ENCODE results near the gene SFXN4. TPM values are rescaled to one million over a fixed set of nuclear protein-coding genes. Genes with fewer than 3 reads are reported as not detected.
"Not testable (repeated sequence)": the region's sequence is repeated elsewhere in the genome, so short reads cannot be mapped to it uniquely, and the experiment has no call there.

Gene SFXN4
- total RNA-seq, 1 experiment from 2014 or later, result 24.4 TPM

DNA sequence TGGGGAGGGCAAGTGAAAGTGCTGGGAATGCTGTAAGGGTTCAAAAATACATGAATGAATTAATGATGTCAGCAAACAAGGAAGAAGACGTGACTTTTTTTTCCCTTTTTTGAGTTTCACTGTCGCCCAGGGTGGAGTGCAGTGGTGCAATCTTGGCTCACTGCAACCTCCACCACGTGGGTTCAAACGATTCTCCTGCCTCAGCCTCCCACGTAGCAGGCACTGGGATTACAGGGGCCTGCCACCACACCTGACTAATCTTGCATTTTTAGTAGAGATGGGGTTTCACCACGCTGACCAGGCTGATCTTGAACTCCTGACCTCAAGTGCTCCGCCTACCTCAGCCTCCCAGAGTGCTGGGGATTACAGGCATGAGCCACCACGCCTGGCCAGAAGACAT is 31.6 kb downstream of the SFXN4 start:
- Histone ChIP-seq H3K9me3 (no peaks in the 10 kb centered on the region), H3K27me3 (no peaks in the 10 kb centered on the region), H3K36me3 (peaks cover 48% of the 10 kb centered on the region), H3K4me3 (no peak overlapping the region)
- no peak for DNase-seq

DNA sequence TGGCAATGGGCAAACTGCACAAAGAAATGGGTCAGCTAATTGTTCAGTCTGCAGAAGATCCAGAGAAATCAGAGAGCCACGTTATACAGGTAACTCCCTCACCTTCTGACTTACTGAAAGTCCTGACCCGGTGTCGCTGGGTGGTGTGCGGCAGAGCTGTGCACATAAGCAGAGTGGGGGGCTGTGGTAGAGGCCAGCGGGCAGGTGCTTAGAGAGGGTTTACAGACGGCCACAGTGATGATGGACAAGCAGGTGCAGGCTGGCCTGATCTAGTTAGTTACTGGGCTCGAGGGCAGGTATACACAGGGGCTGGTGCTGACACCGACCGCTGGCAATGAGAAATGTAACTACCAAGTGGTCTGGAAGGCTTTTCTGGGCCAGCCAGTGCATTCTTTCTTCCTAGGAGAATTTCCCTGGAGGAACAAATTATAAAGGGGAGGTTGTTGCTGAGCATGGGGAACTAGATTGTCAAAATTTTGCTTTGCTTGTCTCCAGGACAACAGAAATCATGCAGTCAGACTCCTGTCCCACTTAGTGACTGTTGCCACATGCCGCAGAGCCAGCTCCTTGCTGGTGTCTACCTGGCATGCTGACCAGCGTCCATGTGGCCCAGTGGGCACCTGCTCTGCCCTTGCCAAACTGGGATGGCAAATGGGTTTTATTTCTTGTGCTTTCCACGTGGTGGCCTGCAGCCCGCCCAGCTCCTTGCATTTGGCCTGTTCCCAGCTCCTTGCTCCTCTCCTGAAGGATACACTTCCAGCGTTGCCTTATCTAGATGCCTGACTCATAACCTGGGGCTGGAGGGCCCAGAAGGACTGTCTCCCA is 32.8 kb downstream of the SFXN4 start:
- H3K36me3 ChIP-seq, result peaks cover 52% of the 10 kb centered on the region
- no peak overlapping the region for H3K4me3 ChIP-seq
- no peaks in the 10 kb centered on the region for H3K27me3 ChIP-seq
- no peak for DNase-seq
- H3K9me3 ChIP-seq, result no peaks in the 10 kb centered on the region

DNA sequence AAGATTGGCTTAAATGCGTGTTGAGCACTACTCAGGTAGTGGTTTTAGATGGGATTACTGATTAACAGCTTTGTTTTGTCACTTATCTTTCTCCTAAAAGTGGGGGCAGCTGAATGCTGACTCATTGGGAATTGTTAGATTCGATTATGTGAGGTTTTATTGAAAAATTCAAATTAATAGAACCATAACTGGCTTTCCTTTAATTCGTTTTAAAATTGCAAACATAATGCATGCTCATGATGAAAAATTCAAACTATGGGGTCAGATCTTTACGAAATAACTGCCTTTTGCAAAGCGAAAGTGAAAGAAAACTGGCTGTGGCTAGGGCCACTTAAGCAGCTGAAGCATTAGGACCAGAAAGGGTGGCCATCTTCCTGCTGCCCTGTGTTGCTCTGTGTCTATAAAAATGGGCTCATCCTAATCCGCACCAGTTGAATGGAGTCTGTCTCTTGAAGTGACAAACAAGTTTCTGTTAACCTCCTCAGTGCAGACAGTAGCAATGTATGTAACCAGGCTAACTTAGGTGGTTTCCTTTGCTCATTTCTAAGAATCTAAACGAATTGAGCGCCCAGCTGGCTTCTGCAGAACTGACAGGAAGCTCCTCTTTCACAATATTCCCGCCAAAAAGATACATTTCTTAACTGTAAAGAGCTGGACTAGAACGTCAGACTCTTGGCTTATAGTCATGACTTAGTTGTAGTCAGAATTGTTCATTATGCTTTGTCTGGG is 33.8 kb downstream of the SFXN4 start:
- no peaks in the 10 kb centered on the region for H3K9me3 ChIP-seq
- peaks cover 54% of the 10 kb centered on the region for H3K36me3 ChIP-seq
- H3K4me3 ChIP-seq, result peak overlapping the region; percentile 24
- no peak for DNase-seq
- H3K27me3 ChIP-seq, result no peaks in the 10 kb centered on the region

DNA sequence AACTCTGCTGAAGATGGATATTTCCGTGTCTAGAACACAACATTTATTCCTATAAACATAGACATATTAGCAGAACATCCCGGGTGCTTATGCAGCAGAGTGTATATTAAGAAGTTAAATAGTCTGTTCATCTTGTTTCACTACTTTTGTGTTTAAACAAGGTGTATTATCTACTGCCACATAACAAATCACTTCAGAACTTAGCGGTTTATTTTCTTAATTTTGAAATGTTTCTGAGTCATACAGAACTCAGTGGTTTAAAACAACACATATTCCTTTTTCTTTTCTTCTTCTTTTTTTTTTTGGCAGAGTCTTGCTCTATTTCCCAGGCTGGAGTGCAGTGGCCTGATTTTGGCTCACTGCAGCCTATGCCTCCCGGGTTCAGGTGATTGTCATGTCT is 35.8 kb downstream of the SFXN4 start:
- Histone ChIP-seq H3K36me3 (peaks cover 59% of the 10 kb centered on the region), H3K9me3 (no peaks in the 10 kb centered on the region), H3K4me3 (no peak overlapping the region), H3K27me3 (no peaks in the 10 kb centered on the region)
- DNase-seq, result no peak

DNA sequence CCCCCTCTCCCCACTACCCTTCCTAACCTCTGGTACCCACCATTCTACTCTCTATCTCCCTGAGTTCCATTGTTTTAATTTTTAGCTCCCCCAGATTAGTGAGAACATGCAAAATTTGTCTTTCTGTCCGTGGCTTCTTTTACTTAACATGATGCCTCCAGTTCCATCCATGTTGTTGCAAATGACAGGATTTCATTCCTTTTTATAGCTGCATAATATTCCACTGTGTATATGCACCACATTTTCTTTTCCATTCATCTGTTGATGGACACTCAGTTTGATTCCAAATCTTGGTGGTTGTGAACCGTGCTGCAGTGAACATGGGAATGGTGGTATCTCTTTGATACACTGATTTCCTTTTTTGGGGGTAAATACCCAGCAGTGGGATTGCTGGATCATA is 39.6 kb downstream of the SFXN4 start:
- no peak for DNase-seq
- Histone ChIP-seq H3K36me3 (peaks cover 37% of the 10 kb centered on the region), H3K4me3 (no peak overlapping the region), H3K27me3 (no peaks in the 10 kb centered on the region), H3K9me3 (no peaks in the 10 kb centered on the region)

DNA sequence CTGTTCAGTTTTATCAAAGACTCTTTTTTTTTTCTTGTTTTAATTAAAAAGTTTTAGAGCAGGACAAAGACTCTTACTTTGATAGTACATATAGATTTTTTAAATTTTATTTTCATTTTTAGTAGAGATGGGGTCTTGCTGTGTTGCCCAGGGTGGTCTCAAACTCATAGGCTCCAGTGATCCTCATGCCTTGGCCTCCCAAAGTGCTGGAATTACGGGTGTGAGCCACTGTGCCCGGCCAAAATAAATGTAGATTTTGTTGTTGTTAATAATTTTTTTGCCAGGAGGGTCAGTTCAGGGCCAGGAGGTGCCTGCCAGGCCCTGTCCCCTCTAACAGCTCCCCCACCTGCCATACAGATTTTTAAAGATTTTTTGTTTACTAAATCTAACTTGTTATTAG is 44.6 kb downstream of the SFXN4 start:
- DNase-seq, result no peak
- Histone ChIP-seq H3K27me3 (no peaks in the 10 kb centered on the region), H3K9me3 (no peaks in the 10 kb centered on the region), H3K36me3 (peaks cover 36% of the 10 kb centered on the region), H3K4me3 (no peak overlapping the region)

DNA sequence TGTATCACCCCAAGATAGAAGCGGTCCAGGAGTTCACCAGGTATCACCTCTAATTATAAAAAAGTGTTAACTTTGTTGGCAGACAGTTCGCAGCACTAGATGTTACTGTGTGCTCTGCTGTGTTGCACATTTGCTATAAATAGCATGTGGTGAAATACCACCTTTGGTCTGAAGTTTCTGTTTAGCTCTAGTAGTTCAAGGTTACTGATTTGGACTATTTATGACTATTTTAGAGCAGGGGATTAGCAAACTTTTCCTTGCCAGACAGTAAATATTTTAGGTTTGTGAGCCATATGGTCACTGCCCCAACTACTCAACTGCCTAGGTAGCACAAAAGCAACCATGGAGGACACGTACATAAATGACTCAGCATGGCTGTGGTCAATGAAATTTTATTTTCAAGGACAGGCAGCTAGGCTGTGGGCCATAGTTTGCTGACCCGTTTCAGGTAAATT is 45.1 kb downstream of the SFXN4 start:
- Histone ChIP-seq H3K9me3 (no peaks in the 10 kb centered on the region), H3K4me3 (no peak overlapping the region), H3K27me3 (no peaks in the 10 kb centered on the region), H3K36me3 (peaks cover 32% of the 10 kb centered on the region)
- DNase-seq, result no peak

DNA sequence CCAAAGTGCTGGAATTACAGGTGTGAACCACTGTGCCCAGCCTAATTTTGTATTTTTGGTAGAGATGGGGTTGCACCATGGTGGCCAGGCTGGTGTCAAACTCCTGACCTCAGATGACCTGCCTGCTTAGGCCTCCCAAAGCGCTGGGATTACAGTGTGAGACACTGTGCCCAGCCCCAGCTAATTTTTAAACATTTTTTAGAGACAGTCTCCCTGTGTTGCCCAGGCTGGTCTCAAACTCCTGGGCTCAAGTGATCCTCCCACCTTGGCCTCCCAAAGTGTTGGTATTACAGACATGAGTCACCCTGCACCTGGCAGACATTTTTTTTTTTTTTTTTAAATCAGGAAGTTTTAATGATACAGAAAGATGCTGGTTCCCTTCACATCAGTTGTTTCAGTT is 46.1 kb downstream of the SFXN4 start:
- Histone ChIP-seq H3K27me3 (no peaks in the 10 kb centered on the region), H3K4me3 (no peak overlapping the region), H3K36me3 (peaks cover 30% of the 10 kb centered on the region), H3K9me3 (no peaks in the 10 kb centered on the region)
- DNase-seq, result no peak

DNA sequence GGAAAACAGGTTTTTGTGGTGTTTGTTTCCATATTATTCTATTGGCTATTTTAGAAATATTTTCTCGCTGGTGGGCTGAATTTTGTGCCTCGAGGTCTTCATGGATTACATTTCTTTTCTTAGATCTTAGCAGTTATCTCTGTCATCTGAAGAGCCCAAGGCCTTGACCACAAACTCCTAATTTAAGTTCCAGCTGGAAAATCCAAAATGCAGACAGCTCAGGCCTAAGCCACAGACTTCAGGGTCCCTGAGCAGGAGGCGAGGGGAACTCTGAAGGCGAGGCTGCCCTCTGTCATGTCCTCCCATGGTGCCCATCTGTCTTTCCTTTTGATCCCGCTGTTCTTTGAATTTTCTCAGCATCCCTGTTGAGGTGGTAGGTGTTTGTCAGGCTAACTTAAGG is 47.3 kb downstream of the SFXN4 start:
- no peak overlapping the region for H3K4me3 ChIP-seq
- H3K36me3 ChIP-seq, result peaks cover 39% of the 10 kb centered on the region
- no peak for DNase-seq
- H3K27me3 ChIP-seq, result no peaks in the 10 kb centered on the region
- no peaks in the 10 kb centered on the region for H3K9me3 ChIP-seq

DNA sequence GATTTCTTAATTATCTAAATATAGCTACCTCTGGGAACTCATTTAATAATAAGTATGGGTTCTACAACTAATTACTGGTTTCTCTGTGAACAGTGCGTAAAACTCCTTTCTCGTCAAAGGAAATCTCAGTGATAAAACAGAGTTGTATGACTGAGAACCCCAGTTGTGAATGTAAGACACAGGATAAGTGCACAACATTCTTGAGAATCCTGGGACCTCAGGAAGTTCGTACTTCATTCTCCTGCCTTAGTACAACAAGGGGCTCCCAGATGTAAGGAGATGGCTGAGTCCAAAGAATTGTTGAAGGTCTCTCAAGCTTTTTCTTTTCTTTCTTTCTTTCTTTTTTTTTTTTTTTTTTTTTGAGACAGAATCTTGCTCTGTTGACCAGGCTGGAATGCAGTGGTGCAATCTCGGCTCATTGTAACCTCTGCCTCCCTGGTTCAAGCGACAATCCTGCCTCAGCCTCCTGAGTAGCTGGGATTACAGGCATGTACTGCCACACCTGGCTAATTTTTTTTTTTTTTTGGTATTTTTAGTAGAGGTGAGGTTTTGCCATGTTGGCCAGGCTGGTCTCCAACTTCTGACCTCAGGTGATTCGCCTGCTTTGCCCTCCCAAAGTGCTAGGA is 49.1 kb downstream of the SFXN4 start:
- no peaks in the 10 kb centered on the region for H3K27me3 ChIP-seq
- H3K9me3 ChIP-seq, result no peaks in the 10 kb centered on the region
- no peak for DNase-seq
- H3K4me3 ChIP-seq, result no peak overlapping the region
- H3K36me3 ChIP-seq, result peaks cover 45% of the 10 kb centered on the region

DNA sequence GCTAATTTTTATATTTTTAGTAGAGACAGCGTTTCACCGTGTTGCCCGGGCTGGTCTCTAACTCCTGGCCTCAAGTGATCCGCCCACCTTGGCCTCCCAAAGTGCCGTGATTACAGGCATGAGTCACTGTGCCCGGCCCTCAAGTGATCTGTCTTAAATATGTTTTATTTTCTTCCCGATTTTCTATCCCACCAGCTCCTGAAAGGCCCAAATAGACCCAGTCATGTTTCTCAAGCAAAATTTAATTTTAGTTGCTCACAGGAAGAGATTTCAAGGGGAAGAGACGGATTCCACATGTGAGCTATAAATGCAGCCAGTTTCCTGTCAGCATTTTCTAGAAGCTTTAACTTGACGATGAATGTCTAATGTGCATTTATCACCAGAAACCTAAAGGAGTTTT is 49.6 kb downstream of the SFXN4 start:
- no peaks in the 10 kb centered on the region for H3K27me3 ChIP-seq
- H3K9me3 ChIP-seq, result no peaks in the 10 kb centered on the region
- H3K36me3 ChIP-seq, result peaks cover 44% of the 10 kb centered on the region
- no peak overlapping the region for H3K4me3 ChIP-seq
- peak; percentile 30 for DNase-seq

DNA sequence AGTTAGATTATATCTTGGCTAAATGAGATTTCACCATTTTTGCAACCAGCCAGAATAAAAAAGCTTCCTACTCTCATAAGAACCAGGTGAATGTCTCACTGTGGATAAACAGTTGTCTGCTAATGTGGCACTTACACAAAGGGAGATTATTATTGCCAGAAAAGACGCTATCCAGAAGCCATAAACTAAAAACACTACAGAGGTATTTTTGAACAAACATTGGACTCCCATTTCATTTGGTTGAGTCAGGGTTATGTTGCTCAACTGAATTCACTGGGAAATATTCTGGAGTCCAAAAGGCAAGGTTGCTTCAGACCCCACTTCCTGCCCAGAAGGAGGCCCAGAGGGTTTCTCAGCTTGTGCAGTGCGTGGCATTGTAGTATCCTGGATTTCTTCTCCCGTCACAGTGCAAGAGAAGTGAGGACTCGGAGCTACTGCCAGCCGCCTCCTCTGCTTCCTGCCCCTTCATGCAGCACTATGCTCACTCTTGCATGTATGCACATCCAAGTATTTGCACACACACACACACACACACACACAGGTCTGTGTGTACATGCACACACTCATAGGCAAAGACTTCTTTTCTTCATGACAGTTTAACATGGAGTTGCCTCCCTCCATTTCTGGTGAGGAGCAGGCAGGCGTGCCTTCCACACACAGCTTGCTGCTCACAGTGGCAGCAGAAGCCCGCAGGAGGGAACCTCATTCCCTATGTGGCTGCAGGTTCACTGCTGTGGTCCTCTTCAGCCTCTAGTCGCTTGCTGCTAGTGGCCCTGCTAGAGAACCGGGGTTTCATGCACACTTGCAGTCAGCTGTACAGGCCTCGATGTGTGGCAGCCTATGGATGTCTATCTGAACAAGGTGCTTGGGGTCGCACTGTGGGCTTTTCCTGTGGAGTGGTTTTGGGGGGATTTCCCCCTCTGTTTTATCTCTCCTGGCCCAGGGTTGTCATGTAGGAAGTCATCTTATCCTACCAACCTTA is 51.5 kb downstream of the SFXN4 start:
- Histone ChIP-seq H3K4me3 (no peak overlapping the region), H3K36me3 (peaks cover 43% of the 10 kb centered on the region), H3K27me3 (no peaks in the 10 kb centered on the region), H3K9me3 (no peaks in the 10 kb centered on the region)
- peak; percentile 19 for DNase-seq

DNA sequence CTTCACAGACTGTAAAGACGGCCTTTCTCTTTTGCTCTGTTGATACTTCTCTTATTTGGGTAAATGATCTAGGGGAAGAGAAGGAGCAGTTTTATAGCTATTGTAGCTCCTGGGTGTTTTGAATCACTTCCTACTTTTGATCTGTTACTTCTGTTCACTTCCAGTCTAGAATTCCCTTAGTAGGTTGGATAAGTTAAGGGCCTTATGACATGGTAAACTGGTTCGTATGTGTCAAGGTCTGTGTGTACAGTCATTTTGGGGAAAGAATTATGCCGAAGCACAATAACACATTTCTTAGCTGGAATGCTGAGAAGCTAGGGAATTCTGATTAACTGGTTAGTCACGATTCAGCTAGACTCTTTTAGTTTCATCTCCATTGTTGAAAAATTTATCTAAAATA is 53.5 kb downstream of the SFXN4 start:
- Histone ChIP-seq H3K9me3 (no peaks in the 10 kb centered on the region), H3K36me3 (peaks cover 39% of the 10 kb centered on the region), H3K27me3 (no peaks in the 10 kb centered on the region), H3K4me3 (no peak overlapping the region)
- DNase-seq, result no peak

DNA sequence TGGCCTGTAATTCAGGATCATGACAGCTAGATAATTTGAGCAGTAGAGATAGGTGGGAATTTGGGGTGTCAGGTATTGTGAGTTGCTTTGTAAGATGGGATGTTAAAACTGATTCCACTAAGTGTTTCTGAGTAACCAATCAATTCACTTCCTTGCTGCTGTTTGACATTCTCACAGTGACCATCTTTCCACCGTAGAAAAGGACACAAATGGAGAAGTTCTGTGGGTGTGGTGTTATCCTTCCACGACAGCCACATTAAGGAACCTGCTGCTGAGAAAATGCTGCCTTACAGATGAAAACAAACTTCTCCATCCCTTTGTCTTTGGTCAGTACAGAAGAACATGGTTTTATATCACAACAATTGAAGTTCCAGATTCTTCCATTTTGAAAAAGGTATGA is 57.7 kb downstream of the SFXN4 start:
- H3K9me3 ChIP-seq, H3K4me3 ChIP-seq, DNase-seq, H3K27me3 ChIP-seq: not testable (repeated sequence)
- H3K36me3 ChIP-seq, result peaks cover 20% of the 10 kb centered on the region

DNA sequence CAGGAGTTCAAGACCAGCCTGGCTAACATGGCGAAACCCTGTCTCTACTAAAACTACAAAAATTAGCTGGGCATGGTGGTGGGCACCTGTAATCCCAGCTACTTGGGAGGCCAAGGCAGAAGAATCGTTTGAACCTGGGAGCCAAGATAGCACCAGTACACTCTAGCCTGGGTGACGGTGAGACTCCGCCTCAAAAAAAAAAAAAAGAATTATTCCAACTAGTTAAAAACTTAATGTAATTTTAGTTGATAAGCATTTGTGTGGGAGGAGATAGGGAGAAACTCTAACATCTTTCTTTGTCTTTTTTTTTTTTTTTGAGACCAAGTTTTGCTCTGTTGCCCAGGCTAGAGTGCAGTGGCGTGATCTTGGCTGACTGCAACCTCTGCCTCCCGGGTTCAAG is 58.4 kb downstream of the SFXN4 start:
- not testable (repeated sequence) for DNase-seq, H3K4me3 ChIP-seq, H3K9me3 ChIP-seq, H3K27me3 ChIP-seq
- H3K36me3 ChIP-seq, result peaks cover 19% of the 10 kb centered on the region

DNA sequence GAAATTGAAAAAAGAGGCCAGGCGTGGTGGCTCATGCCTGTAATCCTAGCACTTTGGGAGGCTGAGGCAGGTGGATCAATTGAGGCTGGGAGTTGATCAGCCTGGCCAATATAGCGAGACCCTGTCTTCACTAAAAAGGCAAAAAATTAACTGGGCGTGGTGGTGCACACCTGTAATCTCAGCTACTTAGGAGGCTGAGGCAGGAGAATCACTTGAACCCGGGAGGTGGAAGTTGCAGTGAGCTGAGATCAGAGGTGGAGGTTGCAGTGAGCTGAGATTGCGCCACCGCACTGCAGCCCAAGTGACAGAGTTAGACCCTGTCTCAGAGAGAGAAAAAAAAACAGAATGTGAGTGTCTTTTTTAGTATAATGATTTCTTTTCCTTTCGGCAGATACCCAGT is 59.6 kb downstream of the SFXN4 start:
- H3K27me3 ChIP-seq, H3K4me3 ChIP-seq, H3K9me3 ChIP-seq, DNase-seq: not testable (repeated sequence)
- H3K36me3 ChIP-seq, result peaks cover 13% of the 10 kb centered on the region

Measured in MG63 (cell line).